ENCODE results near the gene UNK. TPM values are rescaled to one million over a fixed set of nuclear protein-coding genes. Genes with fewer than 3 reads are reported as not detected.

The UNK gene
- total and polyA plus RNA-seq, 2 donors (not counting 3 experiments of a cell fraction or from before 2014, with no cell fraction given), result 18.0 to 23.2 TPM

DNA sequence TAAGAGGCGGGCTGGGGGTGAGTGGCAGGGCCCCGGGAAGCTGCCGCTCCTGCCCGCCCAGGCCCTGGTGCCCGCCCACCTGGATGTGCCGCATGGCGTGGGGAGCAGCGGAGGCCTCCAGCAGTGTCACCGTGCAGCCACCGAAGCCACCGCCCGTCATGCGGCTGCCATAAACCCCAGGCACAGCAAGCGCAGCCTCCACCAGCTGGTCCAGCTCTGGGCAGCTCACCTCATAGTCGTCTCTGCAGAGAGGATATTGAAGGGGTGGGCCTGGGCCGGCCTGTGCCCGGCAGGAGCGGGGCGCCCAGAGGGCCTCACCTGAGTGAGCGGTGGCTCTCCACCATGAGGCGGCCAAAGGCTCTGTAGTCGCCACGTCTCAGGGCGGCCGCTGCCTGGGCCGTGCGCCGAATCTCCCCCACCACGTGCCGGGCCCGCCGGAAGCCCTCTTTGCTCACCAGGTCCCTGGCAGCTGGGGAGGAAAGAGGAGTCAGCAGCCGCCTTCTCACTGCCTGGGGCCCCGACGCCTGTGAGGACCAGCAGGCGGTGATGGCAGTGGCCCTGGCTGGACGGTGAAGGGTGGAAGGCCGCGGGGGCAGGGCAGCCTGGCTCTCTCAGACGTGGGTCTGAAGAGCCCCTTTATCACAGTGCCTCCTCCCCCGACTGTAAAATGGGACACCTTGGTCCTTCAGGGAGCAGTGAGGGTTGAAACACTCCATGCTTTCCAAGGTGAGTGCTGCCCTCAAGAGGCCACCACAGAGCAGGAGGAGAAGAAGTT, 26.3 kb upstream of the UNK start:
- no TSS peak for BruUV-seq (replicated peaks)
- FAIRE-seq (no peak), DNase-seq (ENCODE audit: low read depth, low spot score) (no peak)
- H3K4me1 ChIP-seq (ENCODE audit: control insufficient read depth, extremely low read depth, insufficient read depth, low read length), result no peaks in the 10 kb centered on the region
- H2AFZ ChIP-seq (ENCODE audit: low read depth, low read length), result no peak overlapping the region
- no peaks in the 10 kb centered on the region for H4K20me1 ChIP-seq (replicated peaks; ENCODE audit: control insufficient read depth, extremely low read depth, insufficient read depth, low read length)
- intact Hi-C loops (cut with micrococcal nuclease) (no loop called here), dilution Hi-C loops (cut with MboI; ENCODE audit: extremely low pct_ligation_motif_present, low sequenced_read_pairs) (no loop called here)
- no peak overlapping the region for H3K4me3 ChIP-seq (replicated peaks in 1 of 3; ENCODE audit: insufficient read depth in 1 of 3, low read depth in 1 of 3, low read length in 3 of 3)
- no peaks in the 10 kb centered on the region for H3K9me1 ChIP-seq (replicated peaks; ENCODE audit: control insufficient read depth, extremely low read depth, insufficient read depth, low read length)
- H3K36me3 ChIP-seq (ENCODE audit: control insufficient read depth in 2 of 2, extremely low read depth in 1 of 2, insufficient read depth in 2 of 2, low read length in 2 of 2), result peaks cover 0 to 2% of the 10 kb centered on the region in 2 experiments
- H3K4me2 ChIP-seq (ENCODE audit: insufficient read depth, low read length), result no peak overlapping the region
- no peak overlapping the region for H3K27ac ChIP-seq (ENCODE audit: insufficient read depth, low read depth, low read length)
- POLR2A ChIA-PET, result interaction anchor here (0.6 kb wide), 1 partner anchor 130 kb away, joined by 5 read pairs; no protein-coding TSS in a partner anchor
- H3K9ac ChIP-seq (replicated peaks; ENCODE audit: extremely low read depth, insufficient read depth, low read length), result no peak overlapping the region
- H3K9me3 ChIP-seq (replicated peaks; ENCODE audit: control insufficient read depth, insufficient read depth, low read length), result no peaks in the 10 kb centered on the region
- CTCF ChIA-PET, result interaction anchor here (1.8 kb wide), 1 partner anchor 10 kb away, joined by 5 read pairs; no protein-coding TSS in a partner anchor
- H3K27me3 ChIP-seq (ENCODE audit: control insufficient read depth in 2 of 2, insufficient read depth in 2 of 2, low read length in 2 of 2), result no peaks in the 10 kb centered on the region
- TF ChIP-seq MYC (IDR thresholded peaks at IDR 0.05; ENCODE audit: low read depth, low read length) (no peak), EZH2 (IDR thresholded peaks at IDR 0.05; ENCODE audit: borderline replicate concordance, low read depth, low read length, severe bottlenecking) (no peak), MAX (IDR thresholded peaks at IDR 0.05; ENCODE audit: insufficient read depth, insufficient read length) (no peak), GATA2 (IDR thresholded peaks at IDR 0.05; ENCODE audit: insufficient read depth, insufficient read length, low read depth, low read length) (no peak), POLR2A (IDR thresholded peaks at IDR 0.05; ENCODE audit: low read depth, low read length) (no peak), POLR2AphosphoS5 (IDR thresholded peaks at IDR 0.05; ENCODE audit: insufficient read depth, low read depth, low read length) (no peak), FOS (IDR thresholded peaks at IDR 0.05; ENCODE audit: borderline replicate concordance, insufficient read depth, low read length) (no peak)
- TF ChIP-seq, protein P1, sequence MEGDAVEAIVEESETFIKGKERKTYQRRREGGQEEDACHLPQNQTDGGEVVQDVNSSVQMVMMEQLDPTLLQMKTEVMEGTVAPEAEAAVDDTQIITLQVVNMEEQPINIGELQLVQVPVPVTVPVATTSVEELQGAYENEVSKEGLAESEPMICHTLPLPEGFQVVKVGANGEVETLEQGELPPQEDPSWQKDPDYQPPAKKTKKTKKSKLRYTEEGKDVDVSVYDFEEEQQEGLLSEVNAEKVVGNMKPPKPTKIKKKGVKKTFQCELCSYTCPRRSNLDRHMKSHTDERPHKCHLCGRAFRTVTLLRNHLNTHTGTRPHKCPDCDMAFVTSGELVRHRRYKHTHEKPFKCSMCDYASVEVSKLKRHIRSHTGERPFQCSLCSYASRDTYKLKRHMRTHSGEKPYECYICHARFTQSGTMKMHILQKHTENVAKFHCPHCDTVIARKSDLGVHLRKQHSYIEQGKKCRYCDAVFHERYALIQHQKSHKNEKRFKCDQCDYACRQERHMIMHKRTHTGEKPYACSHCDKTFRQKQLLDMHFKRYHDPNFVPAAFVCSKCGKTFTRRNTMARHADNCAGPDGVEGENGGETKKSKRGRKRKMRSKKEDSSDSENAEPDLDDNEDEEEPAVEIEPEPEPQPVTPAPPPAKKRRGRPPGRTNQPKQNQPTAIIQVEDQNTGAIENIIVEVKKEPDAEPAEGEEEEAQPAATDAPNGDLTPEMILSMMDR (IDR thresholded peaks at IDR 0.05; ENCODE audit: extremely low read depth in 1 of 2, insufficient read depth in 1 of 2, low read depth in 1 of 2, low read length in 2 of 2), result peak in 1 of 2 donors; percentile 23
- H3K79me2 ChIP-seq (ENCODE audit: control insufficient read depth, insufficient read depth, low read length), result no peaks in the 10 kb centered on the region
